ENCODE measurements around the gene EFCC1. TPM values are rescaled to one million over a fixed set of nuclear protein-coding genes. Genes with fewer than 3 reads are reported as not detected.

The EFCC1 gene
- total RNA-seq, 4 donors from 2014 or later = 0.75 to 2.2 (median 1.7) TPM

DNA sequence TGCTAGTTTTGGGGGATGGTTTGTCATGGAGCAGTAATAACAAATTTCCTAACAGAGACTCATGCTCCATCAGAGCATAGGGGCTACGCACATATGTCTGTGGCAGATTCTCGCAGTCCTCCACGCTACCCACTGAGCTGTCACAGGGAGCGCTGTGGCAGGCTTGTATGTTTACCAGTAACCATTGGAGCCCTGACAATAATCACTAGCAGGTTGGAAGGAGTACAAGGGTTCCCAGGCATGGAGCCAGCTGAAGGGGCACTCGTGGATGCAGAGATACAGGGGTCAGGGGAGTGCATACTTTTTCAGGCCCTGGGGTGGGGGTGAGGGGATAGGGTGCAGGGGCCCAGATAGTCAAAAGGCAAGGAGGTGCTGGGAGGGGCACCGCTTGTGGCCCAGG lies 51.6 kb downstream of the EFCC1 start:
- H3K27me3 ChIP-seq = no peaks in the 10 kb centered on the region
- H3K4me1 ChIP-seq = peaks cover 23 to 69% (median 50%) of the 10 kb centered on the region in 4 donors
- WGBS, 2 donors (ENCODE audit: low coverage in 1 of 2) = 41% methylated on average over 6 of the region's 6 CpGs; no CpG with 5 or more reads in 1 of the 2 donors
- no peaks in the 10 kb centered on the region for H3K36me3 ChIP-seq
- in situ Hi-C loops (cut with MboI; ENCODE audit: low pct_ligation_motif_present in 1 of 4, low pct_unique_long_range_greater_than_20kb in 1 of 4, low sequenced_read_pairs in 3 of 4) (loop anchor here in 1 of 4 donors (10.0 kb wide), 1 partner anchor 192 kb away; the partner anchor contains the start of gene COPG1), intact Hi-C loops (cut with DNase I; ENCODE audit: low total_unique reads) (loop anchor here (10.0 kb wide), 1 partner anchor 192 kb away; the partner anchor contains the start of gene COPG1)
- no peak overlapping the region for H3K4me3 ChIP-seq
- H3K9me3 ChIP-seq = no peaks in the 10 kb centered on the region
- H3K27ac ChIP-seq = peak overlapping the region; percentile 82 to 88 (median 84)
- TF ChIP-seq EP300 (IDR thresholded peaks at IDR 0.05; ENCODE audit: low read depth) (no peak), POLR2A (IDR thresholded peaks at IDR 0.05) (no peak), POLR2AphosphoS5 (IDR thresholded peaks at IDR 0.05) (no peak)
- TF ChIP-seq, protein P1, sequence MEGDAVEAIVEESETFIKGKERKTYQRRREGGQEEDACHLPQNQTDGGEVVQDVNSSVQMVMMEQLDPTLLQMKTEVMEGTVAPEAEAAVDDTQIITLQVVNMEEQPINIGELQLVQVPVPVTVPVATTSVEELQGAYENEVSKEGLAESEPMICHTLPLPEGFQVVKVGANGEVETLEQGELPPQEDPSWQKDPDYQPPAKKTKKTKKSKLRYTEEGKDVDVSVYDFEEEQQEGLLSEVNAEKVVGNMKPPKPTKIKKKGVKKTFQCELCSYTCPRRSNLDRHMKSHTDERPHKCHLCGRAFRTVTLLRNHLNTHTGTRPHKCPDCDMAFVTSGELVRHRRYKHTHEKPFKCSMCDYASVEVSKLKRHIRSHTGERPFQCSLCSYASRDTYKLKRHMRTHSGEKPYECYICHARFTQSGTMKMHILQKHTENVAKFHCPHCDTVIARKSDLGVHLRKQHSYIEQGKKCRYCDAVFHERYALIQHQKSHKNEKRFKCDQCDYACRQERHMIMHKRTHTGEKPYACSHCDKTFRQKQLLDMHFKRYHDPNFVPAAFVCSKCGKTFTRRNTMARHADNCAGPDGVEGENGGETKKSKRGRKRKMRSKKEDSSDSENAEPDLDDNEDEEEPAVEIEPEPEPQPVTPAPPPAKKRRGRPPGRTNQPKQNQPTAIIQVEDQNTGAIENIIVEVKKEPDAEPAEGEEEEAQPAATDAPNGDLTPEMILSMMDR (IDR thresholded peaks at IDR 0.05) = no peak
- peak; percentile 56 for DNase-seq

GRCh38 chr3:129054605-129055104 lies 53.6 kb downstream of the EFCC1 start:
- Histone ChIP-seq H3K36me3 (no peaks in the 10 kb centered on the region), H3K4me1 (peaks cover 31 to 87% (median 59%) of the 10 kb centered on the region in 4 donors), H3K4me3 (no peak overlapping the region), H3K9me3 (no peaks in the 10 kb centered on the region), H3K27ac (peak overlapping the region; percentile 82 to 88 (median 84)), H3K27me3 (no peaks in the 10 kb centered on the region)
- intact Hi-C loops (cut with DNase I; ENCODE audit: low total_unique reads) (loop anchor here (10.0 kb wide), 1 partner anchor 190 kb away; the partner anchor contains the start of gene COPG1), in situ Hi-C loops (cut with MboI; ENCODE audit: low pct_ligation_motif_present in 1 of 4, low pct_unique_long_range_greater_than_20kb in 1 of 4, low sequenced_read_pairs in 3 of 4) (loop anchor here in 1 of 4 donors (10.0 kb wide), 1 partner anchor 190 kb away; the partner anchor contains the start of gene COPG1)
- TF ChIP-seq, protein P1 (IDR thresholded peaks at IDR 0.05) = no peak
- TF ChIP-seq POLR2AphosphoS5 (IDR thresholded peaks at IDR 0.05) (no peak), EP300 (IDR thresholded peaks at IDR 0.05; ENCODE audit: low read depth) (no peak), POLR2A (IDR thresholded peaks at IDR 0.05) (no peak)
- DNase-seq = no peak
- 35 to 65% methylated on average over 3 of the region's 3 CpGs for WGBS, 2 donors (ENCODE audit: low coverage in 1 of 2)

DNA sequence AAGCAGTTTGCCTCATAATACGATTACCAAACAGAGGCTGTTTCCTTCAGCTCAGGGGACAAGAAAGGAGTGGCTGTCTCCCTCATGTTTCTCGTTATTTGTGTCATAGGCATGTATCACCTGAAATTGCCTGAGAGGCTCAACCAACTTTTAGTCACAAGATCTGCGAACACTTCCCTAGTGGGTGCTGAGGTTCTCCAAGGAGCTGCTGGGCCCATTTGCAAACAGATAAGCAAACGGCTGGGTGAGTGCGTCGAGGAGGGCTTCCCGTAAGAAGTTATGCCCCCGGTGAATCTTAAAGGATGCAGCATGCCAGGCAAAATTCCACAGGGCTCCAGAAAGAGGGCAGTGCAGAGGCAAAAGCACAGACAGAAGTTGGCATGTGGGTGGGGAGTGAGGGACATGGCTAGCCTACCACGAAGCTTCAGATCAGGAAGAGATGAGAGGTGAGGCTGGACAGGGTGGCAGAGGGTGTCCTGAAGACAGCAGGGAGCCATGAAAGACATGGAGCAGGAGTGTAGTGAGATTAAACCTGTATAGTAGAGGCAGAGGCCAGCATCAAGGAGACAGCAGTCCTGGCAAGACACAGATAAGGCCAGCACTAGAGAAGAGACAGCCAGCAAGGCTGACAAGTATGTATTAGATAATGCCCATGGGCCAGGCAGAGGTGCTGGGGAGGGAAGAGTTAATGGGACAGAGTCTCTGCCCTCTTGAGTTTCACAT lies 55.5 kb downstream of the EFCC1 start:
- 42 to 55% methylated on average over 3 to 9 of the region's 9 CpGs for WGBS, 2 donors (ENCODE audit: low coverage in 1 of 2)
- in situ Hi-C loops (cut with MboI; ENCODE audit: low pct_ligation_motif_present in 1 of 4, low pct_unique_long_range_greater_than_20kb in 1 of 4, low sequenced_read_pairs in 3 of 4) (loop anchor here in 1 of 4 donors (10.0 kb wide), 1 partner anchor 188 kb away; the partner anchor contains the start of gene COPG1), intact Hi-C loops (cut with DNase I; ENCODE audit: low total_unique reads) (loop anchor here (10.0 kb wide), 1 partner anchor 188 kb away; the partner anchor contains the start of gene COPG1)
- H3K4me1 ChIP-seq = peaks cover 29 to 77% (median 52%) of the 10 kb centered on the region in 4 donors
- no peaks in the 10 kb centered on the region for H3K9me3 ChIP-seq
- TF ChIP-seq POLR2A (IDR thresholded peaks at IDR 0.05) = no peak
- TF ChIP-seq, protein P1 (IDR thresholded peaks at IDR 0.05) = no peak
- TF ChIP-seq EP300 (IDR thresholded peaks at IDR 0.05; ENCODE audit: low read depth) = no peak
- no peak for TF ChIP-seq POLR2AphosphoS5 (IDR thresholded peaks at IDR 0.05)
- no peaks in the 10 kb centered on the region for H3K36me3 ChIP-seq
- no peak overlapping the region for H3K4me3 ChIP-seq
- H3K27me3 ChIP-seq = no peaks in the 10 kb centered on the region
- DNase-seq = no peak
- peak overlapping the region; percentile 82 to 88 (median 84) for H3K27ac ChIP-seq

- in situ Hi-C loops (cut with MboI; ENCODE audit: low pct_ligation_motif_present in 1 of 4, low pct_unique_long_range_greater_than_20kb in 1 of 4, low sequenced_read_pairs in 3 of 4) (loop anchor here in 1 of 4 donors (10.0 kb wide), 1 partner anchor 188 kb away; the partner anchor contains the start of gene COPG1), intact Hi-C loops (cut with DNase I; ENCODE audit: low total_unique reads) (loop anchor here (10.0 kb wide), 1 partner anchor 188 kb away; the partner anchor contains the start of gene COPG1)
- 93 to 100% methylated on average over 3 to 4 of the region's 4 CpGs for WGBS, 2 donors (ENCODE audit: low coverage in 1 of 2)
- Histone ChIP-seq H3K36me3 (no peaks in the 10 kb centered on the region), H3K27ac (peak overlapping the region in 3 of 4 donors; percentile 82 to 88 (median 86)), H3K4me3 (no peak overlapping the region), H3K4me1 (peaks cover 23 to 70% (median 47%) of the 10 kb centered on the region in 4 donors), H3K9me3 (no peaks in the 10 kb centered on the region), H3K27me3 (no peaks in the 10 kb centered on the region)
- no peak for TF ChIP-seq EP300 (IDR thresholded peaks at IDR 0.05; ENCODE audit: low read depth)
- TF ChIP-seq POLR2A (IDR thresholded peaks at IDR 0.05) = no peak
- TF ChIP-seq POLR2AphosphoS5 (IDR thresholded peaks at IDR 0.05) = no peak
- TF ChIP-seq, protein P1 (IDR thresholded peaks at IDR 0.05) = no peak
- no peak for DNase-seq
Observed at GRCh38 chr3:129057249-129057648, 56.1 kb downstream of the EFCC1 start.

Data from transverse colon (tissue), 4 donors.